Fibroblast of the aortic adventitia (primary cell): ENCODE measurements around the gene TRIOBP. TPM values are rescaled to one million over a fixed set of nuclear protein-coding genes. Genes with fewer than 3 reads are reported as not detected.

Source experiments
- DNase-seq: peaks from one replicate; pipeline ENCODE4 v3.0.0-alpha.2; 2010; ENCODE audit warnings: low read depth
- H3K4me3 ChIP-seq: 2 replicates; pipeline ENCODE4 v1.5.1; 2011; ENCODE audit warnings: low read depth, mild to moderate bottlenecking, control low read depth, low read length, moderate library complexity
- CTCF ChIP-seq: IDR thresholded peaks from 2 replicates; pipeline ENCODE4 v1.5.1; 2011; ENCODE audit warnings: mild to moderate bottlenecking, low read length, control low read depth, inconsistent platforms; ENCODE audit not compliant: insufficient read depth
- total RNA-seq: library from RNA; depleted of rRNA; stranded (reverse); fragments of >200 nt; gene quantifications from 2 replicates; pipeline ENCODE4 v1.2.3, GENCODE V29; 2012; ENCODE audit warnings: low replicate concordance

TRIOBP gene
- total RNA-seq, 1 donor: 151 TPM

- H3K4me3 ChIP-seq: peak overlapping the region; percentile 96
- DNase-seq: no peak
- TF ChIP-seq CTCF: no peak
Observed at GRCh38 chr22:37748659-37749058, 51.8 kb downstream of the TRIOBP start.

- H3K4me3 ChIP-seq: peak overlapping the region; percentile 37
- DNase-seq: no peak
Observed at GRCh38 chr22:37749226-37749625, 52.4 kb downstream of the TRIOBP start.

DNA sequence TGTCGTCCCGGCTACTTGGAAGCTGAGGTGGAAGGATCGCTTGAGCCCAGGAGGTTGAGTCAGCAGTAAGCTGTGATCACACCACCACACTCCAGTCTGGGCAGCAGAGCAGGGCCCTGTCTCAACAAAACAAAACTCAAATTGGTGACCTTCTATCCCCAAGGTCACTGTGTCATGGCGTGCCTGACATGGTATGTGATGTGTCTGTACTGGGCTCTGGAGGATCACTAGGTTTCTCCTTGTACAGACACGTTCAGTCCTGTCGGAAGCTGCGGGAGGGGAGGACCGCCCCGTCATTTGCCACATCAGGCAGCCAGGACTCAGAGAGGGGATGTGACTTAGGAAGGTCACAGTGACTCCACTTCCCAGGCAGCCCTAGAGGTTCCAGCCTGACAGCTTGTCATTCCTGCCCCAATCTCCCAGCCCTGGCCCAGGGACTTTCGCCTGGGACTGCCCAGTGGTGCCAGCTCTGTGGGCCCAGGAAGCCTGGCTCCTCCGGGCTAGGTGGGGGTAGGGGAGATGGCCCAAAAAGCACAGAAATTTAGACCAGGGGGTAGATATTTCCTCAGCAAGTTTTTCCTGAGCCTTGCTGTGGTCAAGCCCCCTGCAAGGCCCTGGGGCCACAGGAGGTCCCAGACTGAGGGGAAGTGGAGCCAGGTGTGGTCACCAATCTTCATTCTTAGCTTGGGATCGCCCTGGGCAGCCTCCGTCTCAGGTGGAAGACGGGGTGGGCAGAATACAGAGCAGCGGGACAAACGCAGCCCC lies 53.2 kb downstream of the TRIOBP start:
- TF ChIP-seq CTCF: no peak
- peak; percentile 71 for DNase-seq
- peak overlapping the region; percentile 33 for H3K4me3 ChIP-seq

More at GRCh38 chr22:37749226-37749625, 52.4 kb downstream of the TRIOBP start:
- no peak for TF ChIP-seq CTCF

DNA sequence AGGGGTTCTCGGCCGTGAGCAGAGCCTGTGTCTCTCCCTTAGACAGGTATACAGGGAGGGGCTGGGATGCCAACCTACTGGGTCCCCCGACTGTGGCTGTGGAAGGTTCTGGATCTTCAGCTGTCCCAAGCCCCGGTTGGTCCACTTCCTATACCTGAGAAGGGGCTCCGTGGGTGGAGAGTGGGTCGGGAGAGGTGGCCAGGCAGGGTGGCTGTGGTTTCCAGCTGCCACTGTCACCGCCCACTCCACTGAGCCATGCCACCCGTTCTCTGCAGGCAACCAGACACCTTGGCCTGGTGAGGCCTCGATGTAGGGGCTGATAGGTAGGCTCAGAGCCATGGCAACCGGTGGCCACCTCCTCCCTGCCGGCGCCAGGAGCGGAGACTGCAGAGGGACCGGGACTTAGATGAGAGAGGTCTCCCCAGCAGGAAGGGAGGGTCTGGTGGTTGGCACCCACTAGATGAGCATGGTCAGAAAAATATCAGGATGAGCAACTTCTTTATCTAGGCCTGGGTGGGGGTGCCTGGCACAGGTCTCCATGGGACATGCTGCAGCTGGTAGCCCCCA lies 53.8 kb downstream of the TRIOBP start:
- peak overlapping the region; percentile 9 for H3K4me3 ChIP-seq
- no peak for TF ChIP-seq CTCF
- no peak for DNase-seq

DNA sequence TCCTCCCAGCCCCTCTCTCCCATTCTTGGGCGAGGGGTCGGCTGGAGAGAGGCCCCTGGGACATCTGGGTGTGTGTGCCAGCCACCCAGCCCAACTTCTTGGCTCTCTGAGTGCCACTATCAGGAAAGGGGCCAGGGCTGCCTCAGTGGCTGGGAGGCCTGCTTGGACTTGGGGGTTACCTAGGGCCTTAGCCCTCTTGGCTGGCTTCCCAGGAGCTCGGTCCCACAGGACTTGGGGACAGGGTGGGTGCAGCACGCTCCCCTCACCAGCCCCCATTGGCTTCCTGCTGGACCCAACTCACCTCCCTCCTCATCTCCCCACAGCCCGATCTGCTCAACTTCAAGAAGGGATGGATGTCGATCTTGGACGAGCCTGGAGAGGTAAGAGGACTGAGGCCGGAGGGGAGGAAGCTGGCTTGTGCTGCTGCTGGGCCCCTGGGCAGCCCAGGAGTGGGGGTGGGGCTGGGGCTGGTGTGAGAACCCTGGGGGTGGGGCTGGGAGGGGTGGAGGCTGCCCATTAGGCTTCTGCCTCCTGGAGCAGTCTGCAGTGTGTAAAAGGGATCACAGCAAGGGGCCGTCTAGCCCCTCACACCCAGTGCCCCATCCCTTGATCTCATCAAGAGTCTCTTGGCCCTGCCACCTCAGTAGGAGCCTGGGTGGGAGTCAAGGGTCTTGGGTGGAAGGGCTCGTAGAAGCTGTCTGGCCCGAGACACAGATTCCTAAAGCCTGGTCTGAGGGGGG lies 54.8 kb downstream of the TRIOBP start:
- peak; percentile 32 for DNase-seq

More for the DNA sequence above, 54.8 kb downstream of the TRIOBP start:
- H3K4me3 ChIP-seq: peak overlapping the region; percentile 22
- TF ChIP-seq CTCF: no peak
